Erythroblast (primary cell): ENCODE data around the gene CD74.

Experiments used
- GATA1 ChIP-seq: IDR thresholded peaks from 2 replicates; pipeline ENCODE4 v1.6.1; 2011; ENCODE audit warnings: low read depth, mild to moderate bottlenecking, control low read depth, low read length, moderate library complexity
- POLR2A ChIP-seq: IDR thresholded peaks from 2 replicates; pipeline ENCODE4 v1.6.1; 2011; ENCODE audit warnings: mild to moderate bottlenecking, low read length

- TF ChIP-seq POLR2A, result no peak
- TF ChIP-seq GATA1, result no peak
These were observed 29.3 kb upstream of the CD74 start for GRCh38 chr5:150441813-150442698.
